NCI-H1694 (cell line): Measurements from ENCODE around the gene LAMB4.

Experiments
- DNase-seq: peaks from one replicate; lab custom pipeline; 2025; lab: John Stamatoyannopoulos, UW

The LAMB4 gene

GRCh38 chr7:108143658-108144420, 13.7 kb upstream of the LAMB4 start:
- DNase-seq = no peak

- no peak for DNase-seq
These were observed 12.6 kb upstream of the LAMB4 start for GRCh38 chr7:108142675-108143259.

DNA sequence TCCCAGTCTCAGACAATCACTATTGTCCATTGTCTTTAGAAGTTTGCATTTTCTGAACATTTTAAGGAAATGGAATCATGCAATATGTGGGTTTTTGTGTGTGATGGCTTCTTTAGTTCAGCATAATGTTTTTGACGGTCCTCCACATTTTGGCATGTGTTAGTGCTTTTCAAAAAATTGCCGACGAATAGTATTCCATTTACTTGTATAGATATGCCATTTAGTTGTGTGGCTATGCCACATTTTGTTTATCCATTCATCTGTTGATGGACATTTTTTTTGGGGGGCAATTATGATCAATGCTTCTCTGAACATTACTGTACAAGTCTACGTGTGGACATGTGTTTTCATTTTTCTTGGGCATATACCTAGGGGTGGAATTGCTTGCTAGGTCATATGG, 12.0 kb upstream of the LAMB4 start:
- DNase-seq = no peak

DNA sequence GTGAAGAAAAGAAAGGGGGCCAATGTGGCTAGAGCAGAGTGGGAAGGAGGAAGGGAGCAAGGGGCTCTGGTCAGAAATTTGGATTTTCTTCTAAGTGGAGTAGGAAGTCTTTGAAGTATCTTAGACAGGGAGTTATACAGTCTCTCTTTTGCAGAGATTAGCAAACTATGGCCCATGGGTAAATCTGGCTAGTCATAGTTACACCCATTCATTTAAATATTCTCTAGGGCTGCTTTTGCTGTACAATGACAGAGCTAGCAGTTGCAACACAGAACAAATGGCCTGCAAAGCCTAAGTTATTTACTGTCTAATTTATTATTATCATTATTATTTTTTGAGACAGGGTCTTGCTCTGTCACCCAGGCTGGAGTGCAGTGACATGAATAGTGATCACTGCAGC, 10.5 kb upstream of the LAMB4 start:
- DNase-seq = no peak

DNA sequence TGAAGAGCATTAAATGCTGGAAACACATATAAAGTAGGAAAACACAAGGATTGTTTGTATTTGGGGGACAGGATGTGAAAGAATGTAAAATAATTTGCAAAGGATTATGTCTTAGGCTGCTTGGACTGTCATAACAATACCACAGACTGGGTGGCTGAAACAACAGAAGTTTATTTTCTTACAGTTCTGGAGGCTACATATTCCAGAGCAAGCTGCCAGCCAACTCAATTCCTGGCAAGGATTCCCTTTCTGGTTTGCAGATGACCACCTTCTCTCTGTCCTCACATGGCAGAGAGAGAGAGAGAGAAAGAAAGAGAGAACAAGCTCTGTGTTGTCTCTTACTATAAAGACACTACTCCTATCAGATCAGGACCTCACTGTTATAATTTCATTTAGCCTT, 8.8 kb upstream of the LAMB4 start:
- no peak for DNase-seq

DNA sequence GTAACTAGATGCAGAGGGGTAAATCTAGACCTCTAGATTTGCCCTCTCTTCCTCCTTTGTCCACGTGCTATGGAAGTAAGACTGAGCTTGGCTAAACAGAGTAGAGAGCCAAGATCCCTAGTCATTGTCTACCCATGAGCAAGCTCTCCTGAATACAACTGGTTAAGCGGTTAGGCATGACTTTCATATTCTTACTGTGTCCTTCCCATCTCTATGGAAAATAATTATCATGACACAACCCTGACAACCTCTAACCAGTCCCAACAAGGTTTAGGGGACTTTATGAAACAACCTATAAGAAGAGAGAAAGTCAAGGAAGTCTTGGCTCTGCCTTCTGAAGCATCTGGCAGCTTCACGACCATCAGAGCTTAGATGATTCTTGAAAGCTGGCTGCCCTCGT, 7.8 kb upstream of the LAMB4 start:
- DNase-seq = no peak

- no peak for DNase-seq
These were observed 6.9 kb upstream of the LAMB4 start for GRCh38 chr7:108137040-108137439.

GRCh38 chr7:108136191-108136688, 6.1 kb upstream of the LAMB4 start:
- DNase-seq = no peak

DNA sequence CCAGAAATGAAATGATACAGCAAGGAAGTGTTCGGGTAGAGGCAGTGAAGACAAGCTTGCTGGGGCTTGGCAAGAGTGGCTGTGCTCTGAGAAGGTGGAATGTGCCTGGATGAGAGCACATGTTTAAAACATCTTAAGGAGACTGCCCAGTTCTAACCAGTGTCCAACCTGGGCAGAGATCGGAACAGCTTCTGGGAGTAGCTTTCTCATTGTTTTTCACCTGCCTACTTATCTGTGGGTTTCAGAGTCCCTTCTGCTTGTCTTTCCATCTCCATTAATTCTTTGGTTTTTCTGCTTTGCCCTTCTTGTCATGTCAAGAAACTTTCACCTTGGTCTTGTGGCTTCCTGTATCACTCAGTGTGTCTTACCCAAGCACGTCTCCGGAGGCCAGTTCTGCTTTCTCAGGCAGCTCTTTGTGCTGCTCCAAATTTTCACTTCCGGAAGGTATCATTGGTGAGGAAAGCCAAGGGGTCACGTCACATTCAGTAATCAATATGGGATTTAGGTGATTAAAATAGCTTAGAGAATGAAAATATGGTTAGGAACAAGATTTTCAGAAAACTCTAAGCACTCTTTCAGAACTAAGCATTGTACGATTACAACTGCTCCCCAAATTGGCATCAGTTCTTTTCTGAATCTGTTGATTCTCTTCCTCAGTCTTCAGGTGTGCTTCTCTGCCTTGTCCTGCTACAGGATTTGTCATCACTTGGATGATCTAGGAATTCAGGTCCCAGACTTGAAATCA, 5.5 kb upstream of the LAMB4 start:
- no peak for DNase-seq

- DNase-seq = no peak
These were observed 4.3 kb upstream of the LAMB4 start for GRCh38 chr7:108134486-108134885.

GRCh38 chr7:108132551-108133265, 2.5 kb upstream of the LAMB4 start:
- no peak for DNase-seq

GRCh38 chr7:108129018-108129965, 869 bp downstream of the LAMB4 start:
- no peak for DNase-seq

DNA sequence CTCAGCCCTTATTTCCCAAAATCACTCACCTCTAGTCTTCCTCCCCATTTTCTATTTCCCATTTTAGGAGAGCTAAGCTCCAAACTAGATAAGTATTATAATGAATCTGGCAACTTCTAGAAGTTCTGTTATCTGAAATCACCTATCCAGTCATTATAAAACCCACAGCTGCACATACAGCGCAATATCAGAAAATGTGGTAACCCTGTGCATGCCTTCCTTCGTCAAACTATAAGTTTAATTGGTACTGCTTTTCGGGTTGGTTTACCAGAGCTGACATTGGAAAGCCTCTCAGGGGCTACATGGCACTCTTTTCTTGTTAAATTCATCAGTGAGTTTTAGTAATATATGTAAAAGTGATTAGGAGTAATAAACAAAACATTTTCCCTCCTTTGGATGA, 1.6 kb downstream of the LAMB4 start:
- no peak for DNase-seq

DNA sequence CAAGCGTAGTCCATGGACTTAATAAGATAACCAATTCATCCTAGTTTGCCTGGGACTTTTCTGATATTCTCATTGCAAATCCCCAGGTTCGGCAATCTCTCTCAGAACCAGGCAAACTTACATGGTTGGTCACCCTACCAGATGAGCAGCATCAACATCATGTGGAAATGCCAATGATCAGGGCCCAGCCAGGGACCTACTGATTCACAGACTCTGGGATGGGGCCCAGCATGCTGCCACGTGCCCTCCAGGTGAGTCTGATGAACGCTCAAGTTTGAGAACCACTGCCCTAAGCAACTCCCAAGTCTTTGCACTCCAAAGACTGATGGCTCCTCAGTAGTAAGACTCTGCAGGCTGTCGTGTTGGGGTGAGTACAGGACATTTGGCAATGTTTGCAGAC, 2.7 kb downstream of the LAMB4 start:
- DNase-seq = no peak

GRCh38 chr7:108124820-108125219, 5.3 kb downstream of the LAMB4 start:
- DNase-seq = no peak

DNA sequence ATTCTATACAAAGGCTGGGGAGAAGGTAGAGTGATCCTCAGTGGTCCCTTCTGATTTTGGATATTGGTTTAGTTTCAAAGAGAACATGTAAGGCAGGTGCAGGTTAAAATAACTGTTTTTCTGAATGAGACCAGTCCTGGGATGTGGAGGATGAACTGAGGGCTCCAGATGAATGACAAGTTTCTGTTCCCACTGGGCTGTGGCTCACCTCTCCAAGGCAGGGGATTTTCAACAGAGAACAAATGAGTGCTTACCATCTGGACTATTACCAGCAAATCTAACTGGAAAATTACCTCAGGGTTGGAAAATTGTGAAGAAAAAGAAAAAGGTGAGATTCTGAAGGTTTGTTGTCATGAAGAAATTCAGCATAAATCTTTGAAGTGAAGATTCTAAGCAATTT, 8.0 kb downstream of the LAMB4 start:
- DNase-seq = no peak

- no peak for DNase-seq
These were observed 9.2 kb downstream of the LAMB4 start for GRCh38 chr7:108120933-108121332.

DNA sequence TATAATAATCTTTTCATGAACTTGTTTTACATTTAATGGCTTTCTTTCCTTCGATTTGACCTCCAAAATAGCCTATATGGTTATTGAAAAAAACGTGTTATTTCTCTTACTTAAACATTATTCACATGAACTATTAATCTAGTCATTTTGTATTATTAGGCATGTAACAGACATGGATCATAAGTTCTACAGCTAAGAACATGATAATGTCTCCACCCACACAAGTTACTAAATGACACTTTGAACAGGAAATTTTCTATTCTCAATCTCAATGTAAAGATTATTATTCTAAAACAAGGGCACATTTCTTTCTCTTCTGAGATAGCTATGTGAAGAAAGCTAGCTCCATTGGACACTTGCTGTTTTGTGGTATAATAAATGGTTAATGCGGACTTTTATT, 10.0 kb downstream of the LAMB4 start:
- DNase-seq = no peak

- no peak for DNase-seq
These were observed 11.2 kb downstream of the LAMB4 start for GRCh38 chr7:108118959-108119358.

- DNase-seq = no peak
These were observed 15.9 kb downstream of the LAMB4 start for GRCh38 chr7:108114117-108114841.

GRCh38 chr7:108112683-108113082, 17.5 kb downstream of the LAMB4 start:
- DNase-seq = no peak
